Mucosa of rectum (tissue), 2 donors: ENCODE measurements around the gene DPF3.

ENCODE experiments used
- H3K27ac ChIP-seq, 2 donors: one replicate each; pipeline ENCODE4 v1.7.0; 2013; ENCODE audit warnings: inconsistent platforms in 2 of 2, low read depth in 2 of 2, low read length in 2 of 2
- H3K27me3 ChIP-seq, 2 donors: one replicate each; pipeline ENCODE4 v1.7.0; 2013; ENCODE audit warnings: low read length in 2 of 2; ENCODE audit not compliant: control insufficient read depth in 2 of 2, insufficient read depth in 2 of 2
- H3K36me3 ChIP-seq, 2 donors: one replicate each; pipeline ENCODE4 v1.7.0; 2013; ENCODE audit warnings: low read length in 2 of 2; ENCODE audit not compliant: control insufficient read depth in 2 of 2, insufficient read depth in 2 of 2
- H3K4me1 ChIP-seq, 2 donors: one replicate each; pipeline ENCODE4 v1.7.0; 2013; ENCODE audit warnings: low read length in 2 of 2, mild to moderate bottlenecking in 1 of 2; ENCODE audit not compliant: control insufficient read depth in 2 of 2, insufficient read depth in 2 of 2
- H3K4me3 ChIP-seq, 2 donors: one replicate each; pipeline ENCODE4 v1.7.0; 2013; ENCODE audit warnings: low read length in 2 of 2
- H3K9ac ChIP-seq, 2 donors: one replicate each; pipeline ENCODE4 v1.7.0; 2013; ENCODE audit warnings: low read length in 2 of 2, low read depth in 1 of 2, mild to moderate bottlenecking in 1 of 2
- H3K9me3 ChIP-seq, 2 donors: one replicate each; pipeline ENCODE4 v1.7.0; 2013; ENCODE audit warnings: low read length in 2 of 2; ENCODE audit not compliant: control insufficient read depth in 2 of 2
- donor health status: healthy.
- donor health status: Normal muscosa, but diverticular disease.

DPF3 gene

GRCh38 chr14:72830356-72830755 is 63.5 kb downstream of the DPF3 start:
- Histone ChIP-seq H3K9ac (peak overlapping the region in 1 of 2 donors; percentile 8), H3K27me3 (no peaks in the 10 kb centered on the region), H3K27ac (peak overlapping the region; percentile 80 to 85), H3K36me3 (no peaks in the 10 kb centered on the region), H3K4me1 (peaks cover 14 to 27% of the 10 kb centered on the region in 2 donors), H3K4me3 (no peak overlapping the region), H3K9me3 (no peaks in the 10 kb centered on the region)

GRCh38 chr14:72828604-72829003 is 65.3 kb downstream of the DPF3 start:
- H3K27ac ChIP-seq: peak overlapping the region; percentile 73 to 77

GRCh38 chr14:72826039-72826438 is 67.9 kb downstream of the DPF3 start:
- H3K9ac ChIP-seq: no peak overlapping the region
- H3K4me1 ChIP-seq: peaks cover 14 to 18% of the 10 kb centered on the region in 2 donors
- H3K4me3 ChIP-seq: no peak overlapping the region
- no peaks in the 10 kb centered on the region for H3K9me3 ChIP-seq
- no peaks in the 10 kb centered on the region for H3K36me3 ChIP-seq
- H3K27ac ChIP-seq: no peak overlapping the region
- H3K27me3 ChIP-seq: no peaks in the 10 kb centered on the region

More at GRCh38 chr14:72828604-72829003, 65.3 kb downstream of the DPF3 start:
- no peaks in the 10 kb centered on the region for H3K27me3 ChIP-seq
- peaks cover 14 to 27% of the 10 kb centered on the region in 2 donors for H3K4me1 ChIP-seq
- H3K36me3 ChIP-seq: no peaks in the 10 kb centered on the region
- H3K9ac ChIP-seq: no peak overlapping the region
- no peak overlapping the region for H3K4me3 ChIP-seq
- no peaks in the 10 kb centered on the region for H3K9me3 ChIP-seq

GRCh38 chr14:72825486-72825885 is 68.4 kb downstream of the DPF3 start:
- Histone ChIP-seq H3K9ac (no peak overlapping the region), H3K9me3 (no peaks in the 10 kb centered on the region), H3K4me3 (no peak overlapping the region), H3K36me3 (no peaks in the 10 kb centered on the region), H3K4me1 (peaks cover 9 to 14% of the 10 kb centered on the region in 2 donors), H3K27me3 (no peaks in the 10 kb centered on the region), H3K27ac (no peak overlapping the region)

GRCh38 chr14:72824051-72824450 is 69.8 kb downstream of the DPF3 start:
- Histone ChIP-seq H3K36me3 (no peaks in the 10 kb centered on the region), H3K9ac (no peak overlapping the region), H3K27me3 (no peaks in the 10 kb centered on the region), H3K4me1 (peaks cover 5 to 14% of the 10 kb centered on the region in 2 donors), H3K27ac (no peak overlapping the region), H3K9me3 (peaks cover 0 to 2% of the 10 kb centered on the region in 2 donors), H3K4me3 (no peak overlapping the region)

- peaks cover 0 to 3% of the 10 kb centered on the region in 2 donors for H3K9me3 ChIP-seq
- H3K27me3 ChIP-seq: no peaks in the 10 kb centered on the region
- H3K27ac ChIP-seq: no peak overlapping the region
- H3K4me1 ChIP-seq: peaks cover 0 to 5% of the 10 kb centered on the region in 2 donors
- H3K4me3 ChIP-seq: no peak overlapping the region
- H3K36me3 ChIP-seq: no peaks in the 10 kb centered on the region
- H3K9ac ChIP-seq: no peak overlapping the region
Measured at GRCh38 chr14:72822946-72823611, 70.8 kb downstream of the DPF3 start.

GRCh38 chr14:72818998-72819397 is 74.9 kb downstream of the DPF3 start:
- H3K4me3 ChIP-seq: no peak overlapping the region
- no peak overlapping the region for H3K9ac ChIP-seq
- H3K9me3 ChIP-seq: peaks cover 0 to 3% of the 10 kb centered on the region in 2 donors
- no peaks in the 10 kb centered on the region for H3K36me3 ChIP-seq
- no peaks in the 10 kb centered on the region for H3K27me3 ChIP-seq
- no peak overlapping the region for H3K27ac ChIP-seq
- H3K4me1 ChIP-seq: no peaks in the 10 kb centered on the region

GRCh38 chr14:72816287-72816686 is 77.6 kb downstream of the DPF3 start:
- Histone ChIP-seq H3K9me3 (peaks cover 0 to 3% of the 10 kb centered on the region in 2 donors), H3K27me3 (no peaks in the 10 kb centered on the region), H3K36me3 (no peaks in the 10 kb centered on the region), H3K9ac (no peak overlapping the region), H3K4me1 (no peaks in the 10 kb centered on the region), H3K27ac (no peak overlapping the region), H3K4me3 (no peak overlapping the region)

- Histone ChIP-seq H3K9ac (no peak overlapping the region), H3K9me3 (peaks cover 0 to 3% of the 10 kb centered on the region in 2 donors), H3K4me3 (no peak overlapping the region), H3K27me3 (no peaks in the 10 kb centered on the region), H3K36me3 (no peaks in the 10 kb centered on the region), H3K4me1 (no peaks in the 10 kb centered on the region), H3K27ac (no peak overlapping the region)
Measured at GRCh38 chr14:72815430-72815829, 78.5 kb downstream of the DPF3 start.

GRCh38 chr14:72812292-72812851 is 81.5 kb downstream of the DPF3 start:
- no peaks in the 10 kb centered on the region for H3K4me1 ChIP-seq
- no peaks in the 10 kb centered on the region for H3K9me3 ChIP-seq
- no peaks in the 10 kb centered on the region for H3K27me3 ChIP-seq
- H3K36me3 ChIP-seq: no peaks in the 10 kb centered on the region
- H3K27ac ChIP-seq: no peak overlapping the region
- no peak overlapping the region for H3K9ac ChIP-seq
- H3K4me3 ChIP-seq: no peak overlapping the region
